Jurkat, Clone E6-1 (cell line): Measurements from ENCODE around the gene ADAMTS16. TPM values are rescaled to one million over a fixed set of nuclear protein-coding genes. Genes with fewer than 3 reads are reported as not detected.
A peak's percentile ranks its signal among the peaks of the same experiment; 100 is the strongest.
"Not testable (repeated sequence)": the region's sequence is repeated elsewhere in the genome, so short reads cannot be mapped to it uniquely, and the experiment has no call there.

ENCODE experiments used
- DNase-seq: peaks from one replicate; pipeline ENCODE4 v3.0.0-alpha.2; 2011; ENCODE audit warnings: low read depth, low spot score
- H3K4me3 ChIP-seq: 2 replicates; pipeline ENCODE4 v1.5.1; 2011; ENCODE audit warnings: mild to moderate bottlenecking, low read length, control low read depth, moderate library complexity
- polyA plus RNA-seq: library from polyadenylated mRNA; unstranded; fragments of >200 nt; gene quantifications from one replicate; pipeline ENCODE4 v1.2.1, GENCODE V29; 2012; ENCODE audit warnings: missing spikeins; ENCODE audit not compliant: insufficient read length, insufficient read depth

The ADAMTS16 gene
- not detected for polyA plus RNA-seq

GRCh38 chr5:5139777-5140478 is at the start of gene ADAMTS16:
Gene ADAMTS16 (plus strand): TSS chr5:5140330. CDS start chr5:5140468, 138 bp downstream.
- no peak within 1 kb of the TSS for H3K4me3 ChIP-seq
- DNase-seq = no peak

- no peak overlapping the region for H3K4me3 ChIP-seq
- DNase-seq = no peak
Measured at GRCh38 chr5:5092149-5092548, 48.0 kb upstream of the ADAMTS16 start.

- H3K4me3 ChIP-seq = no peak overlapping the region
- no peak for DNase-seq
Measured at GRCh38 chr5:5100635-5101034, 39.5 kb upstream of the ADAMTS16 start.

- no peak overlapping the region for H3K4me3 ChIP-seq
- DNase-seq = no peak
Measured at GRCh38 chr5:5101676-5102075, 38.5 kb upstream of the ADAMTS16 start.

- H3K4me3 ChIP-seq = no peak overlapping the region
- no peak for DNase-seq
Measured at GRCh38 chr5:5103245-5103644, 36.9 kb upstream of the ADAMTS16 start.

GRCh38 chr5:5104550-5104949 is 35.6 kb upstream of the ADAMTS16 start:
- no peak for DNase-seq
- H3K4me3 ChIP-seq = no peak overlapping the region

GRCh38 chr5:5105531-5105930 is 34.6 kb upstream of the ADAMTS16 start:
- DNase-seq = no peak
- no peak overlapping the region for H3K4me3 ChIP-seq

- DNase-seq = no peak
- H3K4me3 ChIP-seq = no peak overlapping the region
Measured at GRCh38 chr5:5116956-5117355, 23.2 kb upstream of the ADAMTS16 start.

- H3K4me3 ChIP-seq = no peak overlapping the region
- DNase-seq = no peak
Measured at GRCh38 chr5:5122776-5123175, 17.4 kb upstream of the ADAMTS16 start.

GRCh38 chr5:5124231-5124630 is 15.9 kb upstream of the ADAMTS16 start:
- DNase-seq = no peak
- no peak overlapping the region for H3K4me3 ChIP-seq

GRCh38 chr5:5126444-5126843 is 13.7 kb upstream of the ADAMTS16 start:
- H3K4me3 ChIP-seq = no peak overlapping the region
- DNase-seq = no peak

GRCh38 chr5:5128766-5129165 is 11.4 kb upstream of the ADAMTS16 start:
- H3K4me3 ChIP-seq = no peak overlapping the region
- DNase-seq = peak; percentile 8

GRCh38 chr5:5132234-5132633 is 7.9 kb upstream of the ADAMTS16 start:
- DNase-seq = no peak
- H3K4me3 ChIP-seq = no peak overlapping the region

- DNase-seq = no peak
- no peak overlapping the region for H3K4me3 ChIP-seq
Measured at GRCh38 chr5:5132693-5133295, 7.3 kb upstream of the ADAMTS16 start.

- DNase-seq = no peak
Measured at GRCh38 chr5:5134107-5134506, 6.0 kb upstream of the ADAMTS16 start.

GRCh38 chr5:5135957-5136676 is 4.0 kb upstream of the ADAMTS16 start:
- no peak for DNase-seq

More at GRCh38 chr5:5134107-5134506, 6.0 kb upstream of the ADAMTS16 start:
- no peak overlapping the region for H3K4me3 ChIP-seq

GRCh38 chr5:5137851-5138250 is 2.3 kb upstream of the ADAMTS16 start:
- DNase-seq, H3K4me3 ChIP-seq: not testable (repeated sequence)

More at GRCh38 chr5:5135957-5136676, 4.0 kb upstream of the ADAMTS16 start:
- H3K4me3 ChIP-seq = no peak overlapping the region

GRCh38 chr5:5139336-5139776 is 774 bp upstream of the ADAMTS16 start:
- no peak for DNase-seq
- H3K4me3 ChIP-seq = no peak overlapping the region

GRCh38 chr5:5140479-5141338 is 579 bp downstream of the ADAMTS16 start:
- no peak overlapping the region for H3K4me3 ChIP-seq
- DNase-seq = no peak
